Body of pancreas (tissue), 4 donors: ENCODE results near the gene CLIC6.

Source experiments
- POLR2A ChIP-seq, 3 donors: fragments of 450-650 bp; IDR thresholded peaks; one replicate each; pipeline ENCODE4 v1.6.1; 2016; ENCODE audit warnings: antibody characterized with exemption in 3 of 3, mild to moderate bottlenecking in 2 of 3
- TF ChIP-seq, protein P1 (sequence below), 7 experiments: fragments of 450-650 bp in 4 of 7; fragments of 200-600 bp in 3 of 7; sonication (generic) in 3 of 7; IDR thresholded peaks; one replicate each; pipeline ENCODE4 v1.5.1; 2016 to 2019; ENCODE audit warnings: antibody characterized with exemption in 7 of 7

DNA sequence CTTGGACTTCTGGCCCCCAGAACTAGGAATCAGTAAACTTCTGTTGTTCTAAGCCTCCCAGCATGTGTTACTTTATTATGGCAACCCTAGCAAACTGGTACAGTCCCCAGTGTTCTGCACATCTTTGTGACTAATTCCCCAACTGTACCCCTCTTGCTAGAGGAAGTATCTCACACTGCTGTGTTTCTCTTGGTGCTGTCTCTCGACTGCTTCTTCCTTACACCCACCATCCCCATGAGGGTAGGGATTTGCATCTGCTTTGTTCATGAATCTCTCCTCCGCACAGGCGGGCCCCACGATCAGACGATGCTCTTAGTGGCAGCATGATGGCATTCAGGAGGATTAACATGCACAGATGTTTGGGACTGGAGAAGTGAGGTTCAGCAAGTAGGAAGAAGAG lies 46.7 kb downstream of the CLIC6 start:
- TF ChIP-seq, protein P1, sequence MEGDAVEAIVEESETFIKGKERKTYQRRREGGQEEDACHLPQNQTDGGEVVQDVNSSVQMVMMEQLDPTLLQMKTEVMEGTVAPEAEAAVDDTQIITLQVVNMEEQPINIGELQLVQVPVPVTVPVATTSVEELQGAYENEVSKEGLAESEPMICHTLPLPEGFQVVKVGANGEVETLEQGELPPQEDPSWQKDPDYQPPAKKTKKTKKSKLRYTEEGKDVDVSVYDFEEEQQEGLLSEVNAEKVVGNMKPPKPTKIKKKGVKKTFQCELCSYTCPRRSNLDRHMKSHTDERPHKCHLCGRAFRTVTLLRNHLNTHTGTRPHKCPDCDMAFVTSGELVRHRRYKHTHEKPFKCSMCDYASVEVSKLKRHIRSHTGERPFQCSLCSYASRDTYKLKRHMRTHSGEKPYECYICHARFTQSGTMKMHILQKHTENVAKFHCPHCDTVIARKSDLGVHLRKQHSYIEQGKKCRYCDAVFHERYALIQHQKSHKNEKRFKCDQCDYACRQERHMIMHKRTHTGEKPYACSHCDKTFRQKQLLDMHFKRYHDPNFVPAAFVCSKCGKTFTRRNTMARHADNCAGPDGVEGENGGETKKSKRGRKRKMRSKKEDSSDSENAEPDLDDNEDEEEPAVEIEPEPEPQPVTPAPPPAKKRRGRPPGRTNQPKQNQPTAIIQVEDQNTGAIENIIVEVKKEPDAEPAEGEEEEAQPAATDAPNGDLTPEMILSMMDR (IDR thresholded peaks at IDR 0.05), result no peak
- TF ChIP-seq POLR2A (IDR thresholded peaks at IDR 0.05), result no peak
